NCI-H1436 (cell line): ENCODE data around the gene RAD18.

Experiments used
- DNase-seq: peaks from one replicate; lab custom pipeline; 2025; lab: John Stamatoyannopoulos, UW

Gene RAD18

DNA sequence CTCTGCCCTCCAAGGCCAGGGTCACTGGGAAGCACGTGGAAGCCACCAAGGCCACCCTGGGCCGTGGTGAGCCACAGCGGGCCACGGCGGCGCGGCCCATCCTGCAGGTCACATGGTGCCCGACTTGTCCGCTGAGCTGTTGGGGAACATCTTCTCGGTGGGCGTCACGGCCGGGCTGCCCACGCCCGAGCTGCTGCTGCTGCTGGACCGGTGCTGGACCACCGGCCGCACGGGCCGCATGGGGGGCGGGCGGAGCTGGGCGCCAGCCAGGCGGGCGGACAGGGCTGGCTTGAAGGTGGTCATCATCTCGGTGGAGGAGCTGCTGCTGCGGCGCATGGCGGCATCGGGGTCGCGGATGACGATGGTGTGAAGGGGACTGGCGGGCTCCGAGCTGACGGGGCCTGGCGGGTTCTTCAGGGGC, 22.1 kb upstream of the RAD18 start:
- no peak for DNase-seq

DNA sequence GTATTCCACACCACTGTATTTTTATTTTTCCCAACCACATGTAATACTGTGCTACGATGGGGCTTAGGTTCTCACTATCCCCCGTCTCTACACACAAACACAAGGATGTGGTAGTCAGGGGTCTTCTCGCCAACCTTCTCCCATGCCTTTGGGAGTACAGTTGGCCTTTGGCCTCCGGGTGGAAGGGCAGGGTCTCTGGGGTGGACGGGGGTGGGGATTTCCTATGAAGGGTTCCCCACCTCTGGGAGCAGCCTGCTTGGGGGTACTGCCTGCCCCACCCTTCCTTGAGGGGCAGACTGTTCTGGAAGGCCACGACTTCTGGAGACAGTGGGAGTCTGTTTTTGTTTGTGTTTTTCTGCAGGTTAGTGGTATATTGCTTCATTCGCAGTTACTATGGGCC, 21.3 kb upstream of the RAD18 start:
- no peak for DNase-seq

DNA sequence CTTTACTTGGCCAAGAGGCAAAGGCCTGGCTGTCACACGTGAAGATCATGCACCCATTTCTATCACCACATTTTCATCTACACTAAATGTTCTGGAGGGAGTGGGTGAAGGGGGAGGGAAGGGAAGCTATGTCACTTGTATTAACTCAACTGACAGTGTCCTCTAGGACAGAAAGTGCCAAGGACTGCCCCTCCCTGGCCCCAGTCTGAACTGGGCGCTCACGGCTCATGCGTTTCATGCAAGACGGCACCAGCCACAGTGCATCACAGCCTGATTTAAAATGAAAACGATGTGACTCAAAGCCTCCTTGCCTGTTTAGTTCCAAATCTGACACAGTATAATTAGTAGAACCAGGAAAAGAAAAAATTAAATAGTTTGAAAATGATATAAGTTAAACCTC, 20.8 kb upstream of the RAD18 start:
- DNase-seq: no peak

- DNase-seq: no peak
Observed at GRCh38 chr3:8983591-8983990, 20.3 kb upstream of the RAD18 start.

- DNase-seq: no peak
Observed at GRCh38 chr3:8983026-8983425, 19.8 kb upstream of the RAD18 start.

GRCh38 chr3:8982509-8982908, 19.2 kb upstream of the RAD18 start:
- DNase-seq: no peak

GRCh38 chr3:8981700-8982099, 18.4 kb upstream of the RAD18 start:
- DNase-seq: no peak

GRCh38 chr3:8981296-8981695, 18.0 kb upstream of the RAD18 start:
- no peak for DNase-seq

GRCh38 chr3:8980756-8981257, 17.5 kb upstream of the RAD18 start:
- no peak for DNase-seq

DNA sequence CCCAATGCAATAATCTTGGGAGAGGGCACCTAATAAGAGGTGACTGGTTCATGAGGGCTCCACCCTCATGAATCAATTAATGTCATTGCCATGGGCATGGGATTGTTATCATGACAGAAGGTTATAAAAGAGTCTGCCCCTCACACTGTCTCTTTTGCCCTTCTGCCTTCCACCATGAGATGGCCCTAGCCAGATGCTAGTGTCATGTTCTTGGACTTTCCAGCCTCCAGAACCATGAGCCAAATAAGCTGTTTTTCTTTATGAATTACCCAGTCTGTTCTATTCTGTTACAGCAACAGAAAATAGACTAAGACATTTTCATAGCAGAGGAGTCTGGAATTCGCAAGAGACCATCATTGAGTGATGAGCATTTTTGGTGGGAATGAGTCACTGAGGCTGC, 16.0 kb upstream of the RAD18 start:
- DNase-seq: no peak

DNA sequence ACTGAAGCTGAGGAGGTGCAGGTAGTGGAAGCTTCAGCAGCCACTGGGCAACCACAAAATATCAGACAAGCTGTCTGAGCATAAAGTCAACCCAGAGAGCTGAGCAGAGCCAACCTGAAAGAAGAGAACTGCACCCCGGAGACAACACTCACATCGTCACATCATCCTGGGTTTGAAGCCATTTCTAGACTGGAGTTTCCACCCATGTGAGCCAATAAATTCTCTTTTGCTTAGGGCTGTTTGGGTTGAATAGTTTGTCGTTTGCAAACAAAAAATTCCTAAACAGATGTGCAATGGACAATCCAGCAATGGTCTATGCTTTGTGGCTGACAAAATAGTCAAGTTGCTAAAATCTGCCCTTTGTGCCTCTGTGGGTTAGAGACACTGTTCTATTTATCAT, 15.3 kb upstream of the RAD18 start:
- no peak for DNase-seq

DNA sequence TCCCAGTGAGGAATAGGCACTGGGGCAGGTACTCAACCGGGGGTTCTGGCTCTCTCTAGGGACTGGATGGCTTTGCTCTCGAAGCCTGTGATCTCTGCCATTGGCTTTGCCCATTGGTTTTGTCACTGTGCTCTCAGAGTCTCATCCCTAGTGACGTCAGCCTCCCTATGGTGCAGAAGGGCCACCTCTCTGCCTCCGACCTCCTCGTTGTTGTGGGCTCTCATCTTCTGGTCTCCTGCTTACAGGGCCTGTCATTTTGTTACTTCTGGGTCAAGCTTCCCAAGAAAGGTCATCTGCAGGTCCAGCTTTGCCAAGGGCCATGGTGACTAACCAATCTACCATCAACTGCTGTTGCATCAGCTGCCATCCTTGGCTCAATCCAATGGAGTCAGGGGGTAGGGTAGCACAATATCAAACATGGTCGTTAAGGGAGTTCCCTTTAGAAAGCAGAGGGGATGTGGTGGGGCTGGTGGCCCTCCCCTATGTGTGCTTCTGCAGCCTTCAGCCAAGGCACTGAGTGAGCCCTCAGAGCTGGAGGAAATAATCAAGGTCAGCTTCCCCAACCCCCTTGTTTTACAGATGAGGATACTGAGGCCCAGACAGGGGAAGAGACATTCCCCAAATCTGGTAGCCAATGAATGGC, 13.4 kb upstream of the RAD18 start:
- no peak for DNase-seq

DNA sequence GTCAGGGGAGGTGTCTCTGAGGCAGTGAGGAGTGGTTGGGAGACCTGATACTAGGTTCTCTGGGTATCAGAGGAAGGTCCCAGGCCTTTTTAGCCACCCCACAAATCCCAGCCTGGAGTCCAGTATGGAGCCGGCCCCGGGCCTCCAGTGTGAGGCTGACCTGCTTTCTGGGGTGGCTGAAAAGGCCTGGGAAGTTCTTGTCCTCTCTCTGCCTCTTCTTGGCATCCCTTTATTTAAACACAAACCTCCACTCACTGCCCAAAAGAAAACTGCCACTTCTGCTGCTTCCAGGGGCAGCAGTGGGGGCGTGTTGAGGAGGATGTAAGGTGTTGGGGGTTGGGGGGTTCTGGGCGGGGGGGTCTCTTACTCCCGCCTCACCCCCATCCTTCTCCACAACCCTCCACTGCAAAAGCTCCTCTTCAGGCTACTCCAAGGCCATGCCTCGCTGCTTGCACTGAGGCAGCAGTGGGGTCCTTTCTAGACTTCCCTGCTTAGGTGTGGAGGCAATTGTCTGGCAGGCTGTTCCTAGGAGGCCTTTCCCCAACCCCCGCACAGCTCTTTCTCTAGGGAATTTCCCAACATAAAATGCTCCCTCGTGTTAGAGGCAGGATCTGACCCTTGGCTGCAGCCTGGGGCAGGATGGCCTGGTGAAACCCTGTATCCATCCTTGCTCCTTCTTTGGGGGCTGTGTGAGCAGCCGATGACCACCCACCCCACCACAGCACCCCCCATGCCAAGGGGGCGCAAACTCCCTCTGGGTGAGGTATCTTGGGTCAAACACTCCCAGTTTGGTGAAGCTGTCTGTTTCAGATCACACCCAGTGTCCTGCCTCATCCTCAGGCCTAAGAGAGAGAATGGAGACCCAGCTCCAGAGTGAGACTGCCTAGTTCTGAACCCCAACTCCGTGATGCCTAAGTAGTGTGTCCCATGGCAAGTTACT, 12.1 kb upstream of the RAD18 start:
- DNase-seq: no peak

GRCh38 chr3:8974458-8974857, 11.2 kb upstream of the RAD18 start:
- DNase-seq: no peak

DNA sequence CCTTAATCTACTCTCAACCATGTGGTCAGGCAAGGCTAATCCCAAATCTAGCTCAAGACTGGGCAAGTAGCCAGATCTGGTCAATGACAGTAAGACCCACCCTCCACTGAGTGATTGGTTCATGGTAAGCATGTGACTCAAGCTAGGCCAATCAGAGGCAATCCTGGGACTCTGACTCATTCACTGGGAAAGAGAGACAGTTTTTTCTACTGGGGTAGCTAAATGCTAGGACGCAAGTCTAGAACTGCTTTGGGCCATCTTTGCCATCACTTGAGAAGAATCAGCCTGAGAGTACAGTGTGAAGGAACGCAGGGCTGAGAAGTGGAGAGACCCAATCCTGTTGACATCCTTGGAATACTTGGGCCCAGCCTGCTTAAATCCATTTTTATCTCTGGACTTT, 9.4 kb upstream of the RAD18 start:
- DNase-seq: no peak

DNA sequence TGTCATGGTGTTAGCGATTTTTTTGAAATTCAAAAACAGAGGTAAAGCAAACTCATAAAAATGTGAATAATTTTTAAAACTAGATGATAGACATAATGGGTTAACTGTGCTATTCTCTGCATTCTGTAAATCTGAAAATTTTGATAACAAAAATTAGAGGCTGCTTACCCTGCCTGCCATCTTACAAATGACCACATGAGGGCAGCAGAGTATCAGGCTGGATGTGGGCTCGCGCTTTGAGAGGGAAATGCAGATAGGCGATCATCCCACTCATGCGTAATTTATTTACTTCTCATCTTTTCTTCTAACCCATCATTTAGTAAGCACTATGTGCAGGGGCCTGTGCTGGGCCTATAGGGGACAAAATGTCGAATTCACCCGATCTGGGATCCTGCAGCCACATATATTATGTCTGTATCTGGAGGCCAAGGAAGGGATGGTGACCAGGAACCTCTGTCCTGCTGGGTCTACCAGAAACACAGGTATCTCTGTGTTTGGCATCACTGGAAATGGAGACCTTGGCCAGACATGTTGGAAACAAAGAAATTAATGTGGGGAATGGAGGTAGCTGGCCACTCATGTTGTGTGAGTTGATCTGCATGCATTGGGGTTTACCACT, 7.8 kb upstream of the RAD18 start:
- DNase-seq: peak; percentile 22

DNA sequence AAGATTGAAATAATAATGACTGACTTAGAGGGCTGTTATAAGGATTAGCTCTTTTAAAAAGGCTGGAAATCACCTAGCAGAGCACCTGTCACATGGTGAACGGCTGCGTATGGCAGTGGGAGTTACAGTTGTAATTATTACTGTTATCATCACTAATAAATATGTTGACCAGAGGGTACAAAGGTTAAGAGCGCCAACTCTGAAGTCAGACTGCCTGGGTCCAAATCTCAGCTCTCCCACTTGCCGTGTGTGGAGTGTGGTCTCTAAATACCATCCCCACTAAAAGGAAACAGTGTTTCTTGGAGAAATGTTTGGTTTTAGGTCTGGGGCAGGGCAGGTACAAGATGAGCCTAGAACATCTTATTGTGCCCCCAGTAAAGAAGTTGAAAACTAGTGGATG, 6.0 kb upstream of the RAD18 start:
- no peak for DNase-seq

- DNase-seq: no peak
Observed at GRCh38 chr3:8968375-8968882, 5.2 kb upstream of the RAD18 start.

- DNase-seq: no peak
Observed at GRCh38 chr3:8967553-8967952, 4.3 kb upstream of the RAD18 start.

- no peak for DNase-seq
Observed at GRCh38 chr3:8966820-8967348, 3.6 kb upstream of the RAD18 start.

GRCh38 chr3:8966150-8966819, 3.0 kb upstream of the RAD18 start:
- no peak for DNase-seq
